Stimulated activated naive CD8-positive, alpha-beta T cell treated with anti-CD3 and anti-CD28 coated beads, Interleukin-15, Interleukin-2, amounts not matched to agents 100 U/mL and 50 U/mL, for 24 hours (primary cell): ENCODE results near the gene TBX19.

Experiments
- ATAC-seq: fragments of 150-1000 bp; cut with Tn5 transposase; one replicate; pipeline ENCODE4 v1.10.0; 2021
- DNase-seq: peaks from one replicate; pipeline ENCODE4 v3.0.0; 2021

Gene TBX19

GRCh38 chr1:168280296-168280927 is at the start of gene TBX19:
TSS of gene TBX19 (plus strand) at chr1:168280877. CDS start at chr1:168281091, 214 bp downstream.
- DNase-seq (no peak), ATAC-seq (no peak)

DNA sequence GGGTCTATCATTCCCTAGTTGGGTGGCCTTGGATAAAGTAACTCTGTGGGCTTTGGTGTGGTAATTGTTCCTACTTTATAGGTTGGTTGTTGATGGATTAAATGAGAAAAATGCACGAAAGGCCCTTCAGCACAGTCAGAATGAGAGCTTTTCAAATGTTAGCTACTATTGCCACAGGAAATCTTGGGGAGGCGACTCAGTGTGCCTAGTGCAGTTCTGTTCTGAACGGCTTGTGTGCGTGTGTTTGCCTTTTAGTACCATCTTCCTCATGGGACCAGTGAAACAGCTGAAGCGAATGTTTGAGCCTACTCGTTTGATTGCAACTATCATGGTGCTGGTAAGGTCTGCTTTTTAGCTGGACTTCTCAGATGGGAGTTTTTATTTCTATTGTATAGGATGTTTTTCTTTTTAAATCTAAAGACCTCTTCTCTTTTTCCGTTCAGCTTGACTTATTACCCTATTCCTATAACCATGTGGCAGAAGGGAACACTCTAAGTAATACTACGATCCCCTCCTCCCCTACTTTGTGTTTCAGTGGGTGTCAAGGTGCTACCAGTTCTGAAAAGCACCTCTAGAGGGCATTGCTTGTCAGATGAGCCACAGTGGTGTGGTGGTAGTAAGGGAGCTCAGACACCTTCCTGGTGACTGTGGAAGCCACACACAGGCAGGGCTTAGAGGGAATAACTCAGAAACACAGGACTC is 45.7 kb upstream of the TBX19 start:
- DNase-seq (peak; percentile 30), ATAC-seq (peak; percentile 72)

DNA sequence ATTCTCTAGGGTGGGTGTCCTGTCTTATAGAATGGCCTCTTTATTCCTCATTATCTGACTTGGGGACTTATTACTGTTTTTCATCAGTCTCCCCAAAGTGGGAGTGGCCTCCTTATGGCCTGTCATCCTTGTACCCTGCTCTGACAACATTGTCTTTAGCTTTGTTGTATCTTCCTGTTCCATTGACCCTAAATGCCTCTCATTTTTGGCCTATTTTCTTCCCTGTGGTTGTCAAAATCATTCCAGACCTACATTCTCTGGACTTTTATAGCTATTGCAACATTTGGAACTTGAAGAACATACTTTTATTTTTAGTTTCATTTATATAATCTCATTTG is 45.2 kb upstream of the TBX19 start:
- ATAC-seq (no peak), DNase-seq (no peak)

GRCh38 chr1:168235937-168236336 is 44.7 kb upstream of the TBX19 start:
- DNase-seq: no peak
- ATAC-seq: no peak

DNA sequence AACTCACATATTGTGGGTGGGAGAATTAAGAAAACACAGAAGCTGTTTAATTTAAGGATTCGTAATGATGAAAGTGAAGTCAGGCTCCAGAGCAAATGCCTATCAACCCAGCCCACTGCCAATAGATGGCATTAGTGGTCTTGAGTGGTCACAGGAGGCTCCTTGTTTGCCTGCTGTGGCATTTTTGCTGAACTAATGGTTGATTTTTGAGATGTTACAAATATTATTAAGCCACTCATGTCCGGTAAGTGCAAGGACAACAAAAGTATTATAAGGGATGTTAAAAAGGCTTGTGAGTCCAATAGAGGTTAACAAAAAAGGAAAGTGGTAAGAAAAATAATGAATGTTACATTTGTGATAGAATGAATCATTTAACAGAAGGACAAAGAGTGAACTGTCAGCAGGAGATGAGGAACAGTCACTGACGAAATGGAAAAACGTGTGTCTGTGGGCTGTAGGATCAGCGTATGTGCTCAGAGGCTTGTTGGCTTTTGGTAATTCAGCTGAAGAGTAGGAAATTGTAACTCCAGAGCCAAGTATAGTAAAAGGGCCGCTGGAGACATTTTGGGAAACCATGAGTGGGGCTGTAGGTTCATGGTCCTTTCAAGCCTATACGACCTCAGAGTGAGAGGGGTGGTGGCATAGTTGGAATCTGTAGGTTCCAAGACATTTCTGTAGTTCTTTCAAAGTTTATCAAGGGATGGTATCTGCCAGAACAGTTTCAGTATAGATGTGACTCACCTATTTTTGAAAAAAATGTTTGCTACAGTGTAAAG is 43.7 kb upstream of the TBX19 start:
- DNase-seq (peak; percentile 21), ATAC-seq (peak; percentile 80)

- no peak for ATAC-seq
- no peak for DNase-seq
These were observed 37.5 kb upstream of the TBX19 start for GRCh38 chr1:168243198-168243597.

GRCh38 chr1:168243636-168244212 is 37.0 kb upstream of the TBX19 start:
- DNase-seq (no peak), ATAC-seq (no peak)

GRCh38 chr1:168245042-168245441 is 35.6 kb upstream of the TBX19 start:
- no peak for ATAC-seq
- no peak for DNase-seq

DNA sequence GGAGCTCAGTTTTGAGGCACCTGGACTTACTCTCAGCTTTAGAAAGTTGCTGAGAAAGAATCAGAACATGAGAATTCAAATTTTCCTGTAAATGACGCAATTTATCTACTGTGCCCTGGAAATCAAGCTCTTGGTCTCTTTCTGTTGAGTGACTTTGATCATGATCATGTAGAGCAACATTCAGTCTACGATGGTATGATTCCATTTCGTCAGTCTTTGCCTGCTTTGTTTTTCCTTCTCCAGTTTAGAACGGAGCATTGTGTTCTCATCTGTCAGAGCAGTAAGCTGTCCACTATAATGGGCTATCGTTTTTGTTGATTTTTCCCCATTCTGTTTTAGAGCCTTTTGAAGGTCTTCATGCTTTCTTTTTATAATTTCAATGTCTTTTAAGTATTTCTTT is 34.2 kb upstream of the TBX19 start:
- DNase-seq (no peak), ATAC-seq (no peak)

DNA sequence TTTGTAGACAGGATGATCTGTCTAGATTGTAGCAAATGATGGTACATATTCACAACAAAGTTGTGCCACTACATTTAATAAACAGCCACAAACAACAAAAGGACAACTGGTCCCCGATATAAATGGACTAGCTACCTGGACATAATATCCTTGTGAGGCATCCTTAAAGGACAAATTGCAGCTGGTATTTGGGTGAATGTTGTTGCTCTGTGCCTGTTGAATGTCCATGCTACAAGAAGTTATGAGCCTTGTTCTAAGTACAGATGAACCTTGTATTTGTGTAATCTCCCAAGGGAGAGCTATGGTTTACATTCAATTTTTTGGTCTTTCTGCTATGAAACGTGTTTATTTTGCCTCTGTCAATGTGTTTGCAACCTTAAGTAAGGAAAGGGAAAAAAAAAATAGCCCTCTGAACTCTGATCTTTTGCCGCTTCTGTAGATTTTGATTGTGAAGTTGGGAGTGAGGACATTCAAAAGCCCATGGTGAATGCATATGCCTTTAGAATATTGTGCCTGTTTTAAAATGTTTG is 28.4 kb upstream of the TBX19 start:
- ATAC-seq: no peak
- no peak for DNase-seq

DNA sequence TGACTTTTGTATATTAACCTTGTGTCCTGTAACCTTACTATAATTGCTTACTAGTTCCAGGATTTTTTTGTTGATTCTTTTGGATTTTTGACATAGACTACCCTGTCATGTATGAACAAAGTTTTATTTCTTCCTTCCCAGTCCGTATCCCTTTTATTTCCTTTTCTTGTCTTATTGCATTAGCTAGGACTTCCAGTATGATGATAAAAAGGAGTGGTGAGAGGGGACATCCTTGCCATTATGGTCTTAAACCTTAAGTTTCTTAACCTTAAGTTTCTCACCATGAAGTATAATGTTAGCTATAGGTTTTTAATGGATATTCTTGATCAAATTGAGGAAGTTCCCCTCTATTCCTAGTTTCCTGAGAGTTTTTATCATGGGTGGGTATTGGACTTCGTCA is 24.5 kb upstream of the TBX19 start:
- DNase-seq: no peak
- no peak for ATAC-seq

DNA sequence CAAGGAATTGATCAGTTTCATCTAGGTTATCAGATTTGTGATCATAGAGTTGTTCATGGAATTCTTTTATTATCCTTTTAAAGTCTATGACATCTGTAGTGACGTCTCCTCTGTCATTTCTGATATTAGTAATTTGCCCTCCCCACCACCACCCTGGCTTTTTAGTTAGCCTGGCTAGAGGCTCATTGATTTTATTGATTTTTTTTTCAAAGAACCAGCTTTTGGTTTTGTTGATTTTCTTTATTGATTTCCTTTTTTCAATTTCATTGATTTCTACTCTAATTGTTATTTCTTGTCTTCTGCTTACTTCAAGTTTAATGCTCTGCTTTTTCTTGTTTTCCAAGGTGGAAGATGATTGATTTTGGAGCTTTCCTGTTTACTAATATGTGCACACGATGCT is 23.3 kb upstream of the TBX19 start:
- ATAC-seq: no peak
- DNase-seq: no peak

- no peak for ATAC-seq
- no peak for DNase-seq
These were observed 21.1 kb upstream of the TBX19 start for GRCh38 chr1:168259567-168259966.

DNA sequence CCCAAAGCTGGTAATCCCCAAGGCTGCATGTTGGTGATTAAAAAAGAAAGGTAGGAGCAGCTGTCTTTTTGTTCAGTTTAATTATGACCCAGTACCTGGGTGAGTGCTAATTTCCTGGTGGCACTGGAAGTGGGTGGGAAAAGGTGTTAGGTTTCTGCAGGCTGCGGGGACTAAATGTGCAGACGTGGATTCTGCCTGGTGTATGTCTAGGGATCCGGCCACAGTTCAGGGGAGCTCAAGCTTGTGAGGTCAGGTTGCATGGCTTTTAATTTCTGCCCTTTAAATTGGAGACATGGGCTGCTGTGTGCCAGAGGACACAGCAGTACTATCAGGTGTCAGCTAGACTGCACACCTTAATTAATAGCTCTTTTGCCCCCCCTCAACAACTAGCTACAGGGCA is 20.3 kb upstream of the TBX19 start:
- no peak for ATAC-seq
- DNase-seq: no peak

- ATAC-seq (no peak), DNase-seq (no peak)
These were observed 19.3 kb upstream of the TBX19 start for GRCh38 chr1:168261390-168261789.

GRCh38 chr1:168263130-168263529 is 17.5 kb upstream of the TBX19 start:
- no peak for ATAC-seq
- no peak for DNase-seq

DNA sequence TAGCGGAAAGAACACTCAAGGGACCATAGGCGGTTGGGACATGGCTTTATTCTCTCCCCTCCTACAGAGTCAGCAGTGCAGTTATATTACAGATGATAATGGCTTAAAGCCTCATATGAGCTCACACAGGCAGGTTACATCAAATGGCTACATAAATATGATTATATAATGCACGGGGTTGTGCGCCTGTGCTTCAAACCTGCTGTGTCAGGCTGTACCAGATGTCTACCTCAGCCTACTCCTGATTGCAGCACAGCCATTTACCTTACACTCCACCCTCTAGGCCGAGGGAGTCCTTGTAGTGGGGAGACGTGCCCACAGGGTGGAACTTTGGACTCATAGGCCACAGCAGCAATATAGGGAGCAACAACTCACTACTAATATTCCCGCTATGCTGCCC is 16.4 kb upstream of the TBX19 start:
- no peak for DNase-seq
- ATAC-seq: no peak

GRCh38 chr1:168265596-168265995 is 15.1 kb upstream of the TBX19 start:
- ATAC-seq (no peak), DNase-seq (no peak)

- no peak for DNase-seq
- no peak for ATAC-seq
These were observed 14.0 kb upstream of the TBX19 start for GRCh38 chr1:168266644-168267186.

DNA sequence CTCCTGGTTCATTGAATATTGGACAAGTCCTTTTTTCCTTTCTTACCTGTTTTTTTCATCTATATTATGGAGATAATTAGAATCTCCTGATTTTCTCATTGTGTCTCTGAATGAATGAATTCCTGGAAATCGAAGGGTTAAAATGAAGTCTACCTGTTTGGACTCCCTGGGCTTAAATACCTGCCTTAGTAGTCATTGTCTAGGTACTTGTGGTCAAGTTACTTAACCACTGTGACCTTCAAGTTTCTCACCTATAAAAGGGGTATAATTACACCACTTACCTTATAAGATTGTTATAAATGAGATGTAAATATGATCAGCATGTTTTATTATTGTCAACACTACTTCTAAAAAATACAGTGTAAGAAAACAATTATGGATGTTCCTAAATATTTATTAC is 9.0 kb upstream of the TBX19 start:
- no peak for ATAC-seq
- DNase-seq: no peak

- ATAC-seq (no peak), DNase-seq (no peak)
These were observed 7.1 kb upstream of the TBX19 start for GRCh38 chr1:168273575-168273974.

GRCh38 chr1:168279253-168279652 is 1.4 kb upstream of the TBX19 start:
- DNase-seq (no peak), ATAC-seq (no peak)
